Endothelial cell of umbilical vein (primary cell): ENCODE measurements around the gene NUDT12. TPM values are rescaled to one million over a fixed set of nuclear protein-coding genes. Genes with fewer than 3 reads are reported as not detected.

Experiments used
- BruUV-seq: library from RNA; stranded (reverse); fragments of 400-500 nt; replicated peaks from 2 replicates; lab custom pipeline; 2021; lab: Mats Ljungman, UMichigan
- CTCF ChIA-PET: fragments of 300-600, 350-600 bp; sonication (Branson Sonifier 250); formaldehyde crosslinking; loops from one replicate; lab custom pipeline; 2021; ENCODE audit warnings: antibody characterized with exemption, inconsistent platforms; lab: Charles Lee
- POLR2A ChIA-PET: fragments of 300-600, 350-600 bp; sonication (Branson Sonifier 250); formaldehyde crosslinking; loops from one replicate; lab custom pipeline; 2021; ENCODE audit warnings: antibody characterized with exemption, inconsistent platforms; lab: Charles Lee
- DNase-seq: peaks from one replicate; pipeline ENCODE4 v3.0.0-alpha.2; 2011; ENCODE audit warnings: low read depth, low spot score
- FAIRE-seq: peaks from 2 replicates; lab custom pipeline; 2011; peaks lifted over from hg19 to GRCh38; lab: Jason Lieb, UNC
- H2AFZ ChIP-seq: 2 replicates; pipeline ENCODE4 v1.6.0; 2012; ENCODE audit warnings: low read depth, low read length, control low read depth, inconsistent platforms
- H3K27ac ChIP-seq: 2 replicates; pipeline ENCODE4 v1.5.1; 2011; ENCODE audit warnings: low read depth, mild to moderate bottlenecking, control low read depth, low read length, moderate library complexity; ENCODE audit not compliant: insufficient read depth
- H3K27me3 ChIP-seq, 2 experiments: 2 replicates each; pipeline versions ENCODE4 v1.6.0 to v1.6.1; 2011; ENCODE audit warnings: low read length in 2 of 2, mixed read lengths in 1 of 2; ENCODE audit not compliant: control insufficient read depth in 2 of 2, insufficient read depth in 2 of 2
- H3K36me3 ChIP-seq, 2 experiments: 2 replicates in 1 of 2; 3 replicates in 1 of 2; pipeline ENCODE4 v1.5.1; 2011; ENCODE audit warnings: low read length in 2 of 2, mild to moderate bottlenecking in 1 of 2, moderate library complexity in 1 of 2; ENCODE audit not compliant: control insufficient read depth in 2 of 2, insufficient read depth in 2 of 2; ENCODE audit errors: extremely low read depth in 1 of 2
- H3K4me1 ChIP-seq: 3 replicates; pipeline ENCODE4 v1.5.1; 2011; ENCODE audit warnings: mild to moderate bottlenecking, low read length; ENCODE audit not compliant: control insufficient read depth, insufficient read depth; ENCODE audit errors: extremely low read depth
- H3K4me2 ChIP-seq: 2 replicates; pipeline ENCODE4 v1.6.1; 2011; ENCODE audit warnings: low read length, control low read depth, mixed read lengths; ENCODE audit not compliant: insufficient read depth
- H3K4me3 ChIP-seq, 3 experiments: fragments of 200-600 bp in 1 of 3; sonication (generic), shearing (Covaris generic) in 1 of 3; replicated peaks in 1 of 3; 2 replicates each; pipeline ENCODE4 v1.5.1; 2011 to 2016; ENCODE audit warnings: control low read depth in 3 of 3, low read length in 3 of 3, mild to moderate bottlenecking in 2 of 3, inconsistent platforms in 1 of 3, low read depth in 1 of 3, moderate library complexity in 1 of 3; ENCODE audit not compliant: insufficient read depth in 1 of 3
- H3K79me2 ChIP-seq: 2 replicates; pipeline ENCODE4 v1.6.0; 2012; ENCODE audit warnings: low read length, inconsistent platforms; ENCODE audit not compliant: control insufficient read depth, insufficient read depth
- H3K9ac ChIP-seq: replicated peaks from 2 replicates; pipeline ENCODE3; 2011; ENCODE audit warnings: low read length, control low read depth; ENCODE audit not compliant: insufficient read depth; ENCODE audit errors: extremely low read depth
- H3K9me1 ChIP-seq: replicated peaks from 3 replicates; pipeline ENCODE4 v1.6.0; 2011; ENCODE audit warnings: mild to moderate bottlenecking, low read length; ENCODE audit not compliant: control insufficient read depth, insufficient read depth; ENCODE audit errors: extremely low read depth
- H3K9me3 ChIP-seq: replicated peaks from 2 replicates; pipeline ENCODE4 v1.5.1; 2012; ENCODE audit warnings: low read length, inconsistent platforms; ENCODE audit not compliant: control insufficient read depth, insufficient read depth
- H4K20me1 ChIP-seq: replicated peaks from 2 replicates; pipeline ENCODE3; 2011; ENCODE audit warnings: mild to moderate bottlenecking, low read length; ENCODE audit not compliant: control insufficient read depth, insufficient read depth; ENCODE audit errors: extremely low read depth
- CTCF ChIP-seq, 2 donors: IDR thresholded peaks; 1 replicate in 1 of 2; 2 replicates in 1 of 2; pipeline ENCODE4 v1.5.1; 2011; ENCODE audit warnings: low read length in 2 of 2, mild to moderate bottlenecking in 2 of 2, moderate library complexity in 2 of 2, control low read depth in 1 of 2, inconsistent platforms in 1 of 2, low read depth in 1 of 2; ENCODE audit not compliant: insufficient read depth in 1 of 2; ENCODE audit errors: extremely low read depth in 1 of 2
- EZH2 ChIP-seq: IDR thresholded peaks from 2 replicates; pipeline ENCODE4 v1.6.1; 2012; ENCODE audit warnings: borderline replicate concordance, low read depth, mild to moderate bottlenecking, moderate library complexity, low read length, inconsistent platforms; ENCODE audit not compliant: severe bottlenecking
- FOS ChIP-seq: IDR thresholded peaks from 2 replicates; pipeline ENCODE4 v1.6.1; 2011; ENCODE audit warnings: mild to moderate bottlenecking, low read length, moderate library complexity, borderline replicate concordance; ENCODE audit not compliant: insufficient read depth
- GATA2 ChIP-seq: IDR thresholded peaks from 2 replicates; pipeline ENCODE4 v1.7.0; 2011; ENCODE audit warnings: low read depth, mild to moderate bottlenecking, moderate library complexity, mixed read lengths, low read length; ENCODE audit not compliant: insufficient read length, insufficient read depth
- JUN ChIP-seq: IDR thresholded peaks from 2 replicates; pipeline ENCODE4 v1.6.1; 2011; ENCODE audit warnings: borderline replicate concordance, low read depth; ENCODE audit not compliant: insufficient read length, insufficient read depth
- MYC ChIP-seq: IDR thresholded peaks from one replicate; pipeline ENCODE4 v1.6.1; 2011; ENCODE audit warnings: mild to moderate bottlenecking, low read depth, low read length
- POLR2A ChIP-seq: IDR thresholded peaks from 2 replicates; pipeline ENCODE4 v1.6.1; 2012; ENCODE audit warnings: low read depth, mild to moderate bottlenecking, control low read depth, low read length
- POLR2AphosphoS5 ChIP-seq: IDR thresholded peaks from 2 replicates; pipeline ENCODE4 v1.6.1; 2012; ENCODE audit warnings: low read depth, mild to moderate bottlenecking, control low read depth, low read length, moderate library complexity; ENCODE audit not compliant: insufficient read depth
- dilution Hi-C: fragments of 300-500 bp; cut with MboI; formaldehyde crosslinking; loops from one replicate; pipeline ENCODE4 v1.15.0; 2019; ENCODE audit warnings: low sequenced_read_pairs; ENCODE audit not compliant: extremely low pct_ligation_motif_present
- intact Hi-C: fragments of 100-400 bp; cut with micrococcal nuclease; formaldehyde crosslinking; loops from one replicate; pipeline ENCODE4 v1.10.0; 2022
- polyA plus RNA-seq, 4 experiments: library from polyadenylated mRNA; depleted of rRNA in 3 of 4; stranded (reverse) in 3 of 4; unstranded in 1 of 4; fragments of >200 nt; gene quantifications; 2 replicates each; pipeline versions ENCODE4 v1.2.1 to v1.2.3, GENCODE V29; 2011 to 2012; ENCODE audit warnings: missing spikeins in 1 of 4
- total RNA-seq: library from RNA; stranded (reverse); gene quantifications from 2 replicates; pipeline ENCODE4 v1.2.3, GENCODE V29; 2021
- TF ChIP-seq, protein P1 (sequence below): IDR thresholded peaks from 2 replicates; pipeline ENCODE4 v1.6.1; 2011; ENCODE audit not compliant: insufficient read depth, insufficient read length

The NUDT12 gene
- total and polyA plus RNA-seq, 2 donors (not counting 3 experiments of a cell fraction or from before 2014, with no cell fraction given), result 1.3 to 4.9 TPM

GRCh38 chr5:103589776-103590175 is 27.2 kb upstream of the NUDT12 start:
- Histone ChIP-seq H3K27ac (no peak overlapping the region), H4K20me1 (no peaks in the 10 kb centered on the region), H2AFZ (no peak overlapping the region), H3K4me1 (no peaks in the 10 kb centered on the region), H3K79me2 (no peaks in the 10 kb centered on the region), H3K36me3 (no peaks in the 10 kb centered on the region), H3K9ac (no peak overlapping the region), H3K9me3 (no peaks in the 10 kb centered on the region), H3K27me3 (no peaks in the 10 kb centered on the region), H3K4me3 (no peak overlapping the region), H3K9me1 (no peaks in the 10 kb centered on the region), H3K4me2 (no peak overlapping the region)
- FAIRE-seq, result no peak
- intact Hi-C loops, result no loop called here
- DNase-seq, result no peak
- CTCF ChIA-PET, result interaction anchor here (1.2 to 11.0 kb wide), 2 partner anchors 218 to 589 kb away, joined by 4 to 539 read pairs; no protein-coding TSS in a partner anchor
- TF ChIP-seq FOS (no peak), EZH2 (no peak), CTCF (IDR thresholded peaks at IDR 0.05; ENCODE audit: extremely low read depth in 1 of 2, insufficient read depth in 1 of 2, low read depth in 1 of 2, low read length in 2 of 2) (no peak), POLR2AphosphoS5 (no peak), POLR2A (no peak), MYC (no peak), JUN (no peak), GATA2 (no peak)
- TF ChIP-seq, protein P1, sequence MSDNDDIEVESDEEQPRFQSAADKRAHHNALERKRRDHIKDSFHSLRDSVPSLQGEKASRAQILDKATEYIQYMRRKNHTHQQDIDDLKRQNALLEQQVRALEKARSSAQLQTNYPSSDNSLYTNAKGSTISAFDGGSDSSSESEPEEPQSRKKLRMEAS, result no peak
- POLR2A ChIA-PET, result no interaction called here
- dilution Hi-C loops, result no loop called here
- BruUV-seq, result no TSS peak
